SK-N-SH (cell line): ENCODE data around the gene CTCFL. TPM values are rescaled to one million over a fixed set of nuclear protein-coding genes. Genes with fewer than 3 reads are reported as not detected.

Experiments
- CTCF ChIA-PET: fragments of 300-600, 350-600 bp; formaldehyde crosslinking; extraction: SDS; loops from one replicate; lab custom pipeline; 2021; lab: Yijun Ruan, JAX
- POLR2A ChIA-PET: fragments of 350-600 bp; sonication (Branson Sonifier 250); formaldehyde crosslinking; extraction: SDS; loops from one replicate; lab custom pipeline; 2020; ENCODE audit warnings: antibody characterized with exemption, inconsistent platforms; lab: Yijun Ruan, JAX
- DNase-seq: peaks from one replicate; pipeline ENCODE4 v3.0.0; 2012
- H2AFZ ChIP-seq: fragments of 200-600 bp; sonication (generic); 2 replicates; pipeline ENCODE4 v1.8.1; 2016; ENCODE audit warnings: antibody characterized with exemption, mild to moderate bottlenecking, low read depth
- H3F3A ChIP-seq: fragments of 200-600 bp; sonication (generic); replicated peaks from 2 replicates; pipeline ENCODE3; 2016; ENCODE audit warnings: antibody characterized with exemption, mild to moderate bottlenecking; ENCODE audit not compliant: insufficient read depth
- H3K27ac ChIP-seq, 2 experiments: fragments of 200-500 bp in 1 of 2; fragments of 200-600 bp in 1 of 2; sonication (Bioruptor generic) in 1 of 2; sonication (generic), shearing (Covaris generic) in 1 of 2; 2 replicates each; pipeline versions ENCODE4 v1.5.1 to v1.6.1; 2014 to 2016; ENCODE audit warnings: low read depth in 2 of 2, inconsistent platforms in 1 of 2, low read length in 1 of 2, mild to moderate bottlenecking in 1 of 2, mixed read lengths in 1 of 2
- H3K27me3 ChIP-seq: fragments of 200-600 bp; sonication (generic), shearing (Covaris generic); 2 replicates; pipeline ENCODE4 v1.6.1; 2016; ENCODE audit warnings: mixed run types; ENCODE audit not compliant: insufficient read depth
- H3K36me3 ChIP-seq, 2 experiments: fragments of 200-500 bp in 1 of 2; fragments of 200-600 bp in 1 of 2; sonication (Bioruptor generic) in 1 of 2; sonication (generic) in 1 of 2; replicated peaks in 1 of 2; 2 replicates each; pipeline versions ENCODE3 to v1.5.1; 2014 to 2016; ENCODE audit warnings: low read length in 1 of 2, mild to moderate bottlenecking in 1 of 2; ENCODE audit not compliant: insufficient read depth in 2 of 2, control insufficient read depth in 1 of 2
- H3K4me1 ChIP-seq, 2 experiments: fragments of 200-500 bp in 1 of 2; fragments of 200-600 bp in 1 of 2; sonication (Bioruptor generic) in 1 of 2; sonication (generic), shearing (Covaris generic) in 1 of 2; 2 replicates each; pipeline versions ENCODE4 v1.5.1 to v1.6.1; 2014 to 2016; ENCODE audit warnings: low read depth in 1 of 2, low read length in 1 of 2, mixed run types in 1 of 2; ENCODE audit not compliant: insufficient read depth in 2 of 2, control insufficient read depth in 1 of 2
- H3K4me2 ChIP-seq: fragments of 200-600 bp; sonication (generic), shearing (Covaris generic); 2 replicates; pipeline ENCODE4 v1.6.1; 2017; ENCODE audit warnings: mixed run types
- H3K4me3 ChIP-seq, 2 experiments: fragments of 200-500 bp in 1 of 2; fragments of 200-600 bp in 1 of 2; sonication (Bioruptor generic) in 1 of 2; sonication (generic), shearing (Covaris generic) in 1 of 2; 2 replicates each; pipeline versions ENCODE4 v1.5.1 to v1.8.1; 2014 to 2016; ENCODE audit warnings: low read depth in 2 of 2, inconsistent platforms in 1 of 2, low read length in 1 of 2, mild to moderate bottlenecking in 1 of 2, mixed read lengths in 1 of 2, moderate library complexity in 1 of 2
- H3K79me2 ChIP-seq: fragments of 200-600 bp; sonication (generic); 2 replicates; pipeline ENCODE4 v1.8.1; 2017; ENCODE audit warnings: mild to moderate bottlenecking; ENCODE audit not compliant: insufficient read depth
- H3K9ac ChIP-seq: fragments of 200-600 bp; sonication (generic); 2 replicates; pipeline ENCODE4 v1.6.1; 2017; ENCODE audit warnings: mixed run types
- H3K9me2 ChIP-seq: fragments of 200-600 bp; sonication (generic); 2 replicates; pipeline ENCODE4 v1.6.1; 2017; ENCODE audit warnings: mixed run types
- H3K9me3 ChIP-seq: fragments of 200-600 bp; sonication (generic); 2 replicates; pipeline ENCODE4 v1.6.1; 2017; ENCODE audit warnings: mixed run types, mild to moderate bottlenecking, moderate library complexity
- H4K20me1 ChIP-seq: fragments of 200-600 bp; sonication (generic); 2 replicates; pipeline ENCODE4 v1.6.1; 2017; ENCODE audit warnings: mild to moderate bottlenecking, mixed run types; ENCODE audit not compliant: insufficient read depth
- ELF1 ChIP-seq: IDR thresholded peaks from 2 replicates; pipeline ENCODE4 v1.4.0; 2012
- EP300 ChIP-seq, 2 experiments: IDR thresholded peaks; 2 replicates each; pipeline versions ENCODE4 v1.4.0 to v1.6.1; 2012; ENCODE audit warnings: borderline replicate concordance in 1 of 2, low read depth in 1 of 2, low read length in 1 of 2
- GABPA ChIP-seq: IDR thresholded peaks from 2 replicates; pipeline ENCODE4 v1.4.0; 2012; ENCODE audit warnings: low read depth, mild to moderate bottlenecking
- GATA2 ChIP-seq: sonication (generic); formaldehyde crosslinking; IDR thresholded peaks from 2 replicates; pipeline ENCODE4 v1.5.0; 2020; ENCODE audit warnings: mild to moderate bottlenecking, missing genetic modification reagents
- JUND ChIP-seq: IDR thresholded peaks from 2 replicates; pipeline ENCODE4 v1.4.0; 2012
- POLR2AphosphoS5 ChIP-seq: IDR thresholded peaks from 2 replicates; pipeline ENCODE4 v1.6.1; 2012; ENCODE audit warnings: low read depth, low read length
- RAD21 ChIP-seq: IDR thresholded peaks from 2 replicates; pipeline ENCODE4 v1.6.1; 2012; ENCODE audit warnings: mild to moderate bottlenecking, low read length
- SIN3A ChIP-seq: IDR thresholded peaks from 2 replicates; pipeline ENCODE4 v1.6.1; 2012; ENCODE audit warnings: low read depth, mild to moderate bottlenecking, low read length, moderate library complexity, borderline replicate concordance
- TAF1 ChIP-seq: IDR thresholded peaks from 2 replicates; pipeline ENCODE4 v1.6.1; 2012; ENCODE audit warnings: low read depth, mild to moderate bottlenecking, low read length, moderate library complexity, borderline replicate concordance
- USF2 ChIP-seq: fragments of 150-350 bp; IDR thresholded peaks from 2 replicates; pipeline ENCODE4 v1.6.1; 2017; ENCODE audit warnings: antibody characterized with exemption, low read length, low read depth, borderline replicate concordance
- YY1 ChIP-seq: IDR thresholded peaks from 2 replicates; pipeline ENCODE4 v1.4.0; 2012; ENCODE audit warnings: low read depth, mild to moderate bottlenecking
- WGBS: methylation state at CpG from one replicate; pipeline ENCODE4 v1.1.6; 2017; ENCODE audit warnings: low lambda C conversion rate; 5-methylcytosine and 5-hydroxymethylcytosine counted together
- polyA plus RNA-seq, 3 experiments: library from polyadenylated mRNA; depleted of rRNA; stranded (reverse); fragments of >200 nt; gene quantifications; 2 replicates each; pipeline ENCODE4 v1.2.3, GENCODE V29; 2012
- TF ChIP-seq, protein P1 (sequence below): IDR thresholded peaks from 2 replicates; pipeline ENCODE4 v1.6.1; 2012; ENCODE audit warnings: mild to moderate bottlenecking, low read depth, low read length, moderate library complexity
- TF ChIP-seq, protein P2 (sequence below): IDR thresholded peaks from 2 replicates; pipeline ENCODE4; 2012
- TF ChIP-seq, protein P3 (sequence below): IDR thresholded peaks from 2 replicates; pipeline ENCODE4 v1.4.0; 2012; ENCODE audit warnings: low read depth

Gene CTCFL
- polyA plus RNA-seq, 1 of the 3 experiments (the other 2 are of a cell fraction) = not detected

GRCh38 chr20:57530327-57530981 lies 5.5 kb upstream of the CTCFL start (continued):
- TF ChIP-seq POLR2AphosphoS5 = no peak
- no peak for TF ChIP-seq RAD21
- TF ChIP-seq, protein P1, sequence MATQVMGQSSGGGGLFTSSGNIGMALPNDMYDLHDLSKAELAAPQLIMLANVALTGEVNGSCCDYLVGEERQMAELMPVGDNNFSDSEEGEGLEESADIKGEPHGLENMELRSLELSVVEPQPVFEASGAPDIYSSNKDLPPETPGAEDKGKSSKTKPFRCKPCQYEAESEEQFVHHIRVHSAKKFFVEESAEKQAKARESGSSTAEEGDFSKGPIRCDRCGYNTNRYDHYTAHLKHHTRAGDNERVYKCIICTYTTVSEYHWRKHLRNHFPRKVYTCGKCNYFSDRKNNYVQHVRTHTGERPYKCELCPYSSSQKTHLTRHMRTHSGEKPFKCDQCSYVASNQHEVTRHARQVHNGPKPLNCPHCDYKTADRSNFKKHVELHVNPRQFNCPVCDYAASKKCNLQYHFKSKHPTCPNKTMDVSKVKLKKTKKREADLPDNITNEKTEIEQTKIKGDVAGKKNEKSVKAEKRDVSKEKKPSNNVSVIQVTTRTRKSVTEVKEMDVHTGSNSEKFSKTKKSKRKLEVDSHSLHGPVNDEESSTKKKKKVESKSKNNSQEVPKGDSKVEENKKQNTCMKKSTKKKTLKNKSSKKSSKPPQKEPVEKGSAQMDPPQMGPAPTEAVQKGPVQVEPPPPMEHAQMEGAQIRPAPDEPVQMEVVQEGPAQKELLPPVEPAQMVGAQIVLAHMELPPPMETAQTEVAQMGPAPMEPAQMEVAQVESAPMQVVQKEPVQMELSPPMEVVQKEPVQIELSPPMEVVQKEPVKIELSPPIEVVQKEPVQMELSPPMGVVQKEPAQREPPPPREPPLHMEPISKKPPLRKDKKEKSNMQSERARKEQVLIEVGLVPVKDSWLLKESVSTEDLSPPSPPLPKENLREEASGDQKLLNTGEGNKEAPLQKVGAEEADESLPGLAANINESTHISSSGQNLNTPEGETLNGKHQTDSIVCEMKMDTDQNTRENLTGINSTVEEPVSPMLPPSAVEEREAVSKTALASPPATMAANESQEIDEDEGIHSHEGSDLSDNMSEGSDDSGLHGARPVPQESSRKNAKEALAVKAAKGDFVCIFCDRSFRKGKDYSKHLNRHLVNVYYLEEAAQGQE = no peak
- no peak for TF ChIP-seq SIN3A

DNA sequence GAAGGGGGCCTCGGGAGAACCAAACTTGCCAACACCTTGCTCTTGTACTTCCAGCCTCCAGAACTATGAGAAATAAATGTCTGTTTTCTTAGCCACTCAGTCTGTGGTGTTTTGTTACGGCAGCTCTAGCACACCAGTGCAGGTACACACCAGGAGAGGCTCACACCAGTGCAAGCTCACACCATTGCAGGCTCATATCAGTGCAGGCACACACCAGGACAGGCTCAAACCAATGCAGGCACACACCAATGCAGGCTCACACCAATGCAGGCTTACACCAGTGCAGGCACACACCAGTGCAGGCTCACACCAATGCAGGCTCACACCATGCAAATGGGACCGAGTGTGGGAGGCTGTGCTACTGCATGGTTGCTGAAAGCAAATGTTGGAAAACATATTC lies 4.9 kb upstream of the CTCFL start:
- no peaks in the 10 kb centered on the region for H3K9me3 ChIP-seq
- H3K4me2 ChIP-seq = no peak overlapping the region
- H3K9me2 ChIP-seq = no peaks in the 10 kb centered on the region
- ChIA-PET POLR2A (no interaction called here), CTCF (interaction anchor here (1.1 kb wide), 1 partner anchor 37 kb away, joined by 4 read pairs; no protein-coding TSS in a partner anchor)
- H3F3A ChIP-seq = no peaks in the 10 kb centered on the region
- no peak overlapping the region for H3K9ac ChIP-seq
- H3K4me3 ChIP-seq = no peak overlapping the region
- H3K79me2 ChIP-seq = no peaks in the 10 kb centered on the region
- H3K27ac ChIP-seq = no peak overlapping the region
- H3K27me3 ChIP-seq = no peaks in the 10 kb centered on the region
- DNase-seq = no peak
- 36% methylated on average over 3 of the region's 3 CpGs for WGBS
- no peak overlapping the region for H2AFZ ChIP-seq
- no peaks in the 10 kb centered on the region for H3K36me3 ChIP-seq
- no peak for TF ChIP-seq YY1
- TF ChIP-seq, protein P1 = no peak
- TF ChIP-seq EP300 (IDR thresholded peaks at IDR 0.05; ENCODE audit: borderline replicate concordance in 1 of 2, low read depth in 1 of 2, low read length in 1 of 2) = no peak
- no peak for TF ChIP-seq USF2
- TF ChIP-seq TAF1 = no peak
- TF ChIP-seq, protein P2, sequence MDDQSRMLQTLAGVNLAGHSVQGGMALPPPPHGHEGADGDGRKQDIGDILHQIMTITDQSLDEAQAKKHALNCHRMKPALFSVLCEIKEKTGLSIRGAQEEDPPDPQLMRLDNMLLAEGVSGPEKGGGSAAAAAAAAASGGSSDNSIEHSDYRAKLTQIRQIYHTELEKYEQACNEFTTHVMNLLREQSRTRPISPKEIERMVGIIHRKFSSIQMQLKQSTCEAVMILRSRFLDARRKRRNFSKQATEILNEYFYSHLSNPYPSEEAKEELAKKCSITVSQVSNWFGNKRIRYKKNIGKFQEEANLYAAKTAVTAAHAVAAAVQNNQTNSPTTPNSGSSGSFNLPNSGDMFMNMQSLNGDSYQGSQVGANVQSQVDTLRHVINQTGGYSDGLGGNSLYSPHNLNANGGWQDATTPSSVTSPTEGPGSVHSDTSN = no peak
- no peak for TF ChIP-seq JUND
- no peak for TF ChIP-seq GATA2 (CRISPR knock-in tag)
- no peak for TF ChIP-seq ELF1
- TF ChIP-seq, protein P3, sequence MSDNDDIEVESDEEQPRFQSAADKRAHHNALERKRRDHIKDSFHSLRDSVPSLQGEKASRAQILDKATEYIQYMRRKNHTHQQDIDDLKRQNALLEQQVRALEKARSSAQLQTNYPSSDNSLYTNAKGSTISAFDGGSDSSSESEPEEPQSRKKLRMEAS = no peak
- TF ChIP-seq GABPA = no peak
- no peaks in the 10 kb centered on the region for H4K20me1 ChIP-seq
- H3K4me1 ChIP-seq = no peaks in the 10 kb centered on the region
